Uterus (tissue), 4 donors: ENCODE data around the gene NUPR1. TPM values are rescaled to one million over a fixed set of nuclear protein-coding genes. Genes with fewer than 3 reads are reported as not detected.
"Not testable (repeated sequence)": the region's sequence is repeated elsewhere in the genome, so short reads cannot be mapped to it uniquely, and the experiment has no call there.

Experiments used
- DNase-seq, 2 donors: peaks; one replicate each; pipeline ENCODE4 v3.0.0-alpha.2; 2019 to 2020
- H3K27ac ChIP-seq, 2 donors: fragments of 200-600 bp; sonication (generic); 1 replicate in 1 of 2; 2 replicates in 1 of 2; pipeline ENCODE4 v1.5.1; 2016 to 2018
- H3K27me3 ChIP-seq, 2 donors: fragments of 200-600 bp; sonication (generic); one replicate each; pipeline ENCODE4 v1.5.1; 2018 to 2019; ENCODE audit warnings: control low read depth in 1 of 2
- H3K36me3 ChIP-seq, 2 donors: fragments of 200-600 bp; sonication (generic); one replicate each; pipeline ENCODE4 v1.5.1; 2019; ENCODE audit warnings: control low read depth in 1 of 2
- H3K4me1 ChIP-seq, 2 donors: fragments of 200-600 bp; sonication (generic); one replicate each; pipeline ENCODE4 v1.5.1; 2018 to 2019; ENCODE audit warnings: control low read depth in 1 of 2
- H3K4me3 ChIP-seq, 2 donors: fragments of 200-600 bp; sonication (generic); 1 replicate in 1 of 2; 2 replicates in 1 of 2; pipeline ENCODE4 v1.5.1; 2018 to 2019; ENCODE audit warnings: mild to moderate bottlenecking in 1 of 2
- H3K9me3 ChIP-seq, 2 donors: fragments of 200-600 bp; sonication (generic); one replicate each; pipeline ENCODE4 v1.5.1; 2019; ENCODE audit warnings: control low read depth in 1 of 2
- POLR2A ChIP-seq, 2 donors: fragments of 450-650 bp; IDR thresholded peaks; one replicate each; pipeline ENCODE4 v1.6.1; 2016; ENCODE audit warnings: antibody characterized with exemption in 2 of 2, mild to moderate bottlenecking in 1 of 2, moderate library complexity in 1 of 2
- intact Hi-C: fragments of 100-400 bp; cut with DNase I; formaldehyde crosslinking; loops from one replicate; pipeline ENCODE4 v1.15.1; 2023; ENCODE audit warnings: low total_unique reads
- total RNA-seq, 4 donors: library from RNA; depleted of rRNA in 3 of 4; stranded (reverse); fragments of >200 nt in 3 of 4; gene quantifications; one replicate each; pipeline versions ENCODE4 v1.1.0 to v1.2.4, GENCODE V29; 2014 to 2023
- TF ChIP-seq, protein P1 (sequence below), 4 experiments: fragments of 200-600 bp in 2 of 4; fragments of 450-650 bp in 2 of 4; sonication (generic) in 2 of 4; IDR thresholded peaks; one replicate each; pipeline ENCODE4 v1.5.1; 2016 to 2019; ENCODE audit warnings: antibody characterized with exemption in 4 of 4, mild to moderate bottlenecking in 2 of 4, moderate library complexity in 1 of 4
- donor health status: DM: yes; HTN: yes; CAD: no.

Gene NUPR1
- total RNA-seq, 4 donors from 2014 or later: 7.3 to 81.1 (median 18.4) TPM

DNA sequence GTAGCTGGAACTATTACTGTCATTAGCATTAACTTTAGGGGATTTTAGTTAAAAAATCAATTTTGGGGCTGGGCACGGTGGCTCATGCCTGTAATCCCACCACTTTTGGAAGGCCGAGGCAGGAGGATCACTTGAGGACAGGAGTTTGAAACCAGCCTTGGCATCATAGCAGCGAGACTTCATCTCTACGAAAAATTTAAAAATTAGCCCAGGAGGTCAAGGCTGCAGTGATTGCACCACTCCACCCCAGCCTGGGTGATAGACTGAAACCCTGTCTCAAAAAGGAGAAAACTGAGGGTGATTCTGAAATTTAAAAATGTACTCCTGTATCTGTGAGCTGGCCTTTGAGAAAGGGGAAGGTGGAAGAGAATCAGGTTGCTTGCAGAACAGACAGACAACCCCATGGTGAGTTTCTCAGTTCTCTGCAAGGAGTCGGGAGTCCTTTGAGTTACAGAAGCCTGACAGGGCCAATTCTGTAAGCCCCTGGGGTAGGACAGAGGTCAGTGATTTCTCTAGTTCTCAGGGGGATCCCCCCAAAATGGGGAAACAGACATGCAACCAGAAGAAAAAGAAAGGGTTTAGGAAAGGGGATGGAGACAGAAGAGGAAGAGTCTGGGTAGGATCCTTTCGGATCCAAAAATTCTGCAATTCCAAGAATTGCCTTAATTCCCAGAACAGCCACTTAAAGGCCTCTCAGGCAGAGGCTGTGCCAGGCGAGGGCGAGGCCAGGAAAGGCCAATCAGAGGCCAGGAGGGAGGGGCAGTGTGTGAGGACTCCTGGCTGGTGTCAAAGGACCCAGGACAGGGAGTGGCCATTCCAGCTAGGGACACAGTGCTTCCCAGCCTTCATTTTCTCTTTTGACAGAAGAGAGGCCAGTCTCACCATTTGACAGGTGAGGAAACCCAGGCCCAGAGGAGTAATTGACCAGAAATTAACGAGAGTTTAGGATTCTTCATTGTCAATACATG, 6.7 kb downstream of the NUPR1 start:
- intact Hi-C loops: no loop called here
- H3K27ac ChIP-seq: peak overlapping the region; percentile 64 to 68
- DNase-seq: peak; percentile 72 to 75
- no peak overlapping the region for H3K4me3 ChIP-seq
- no peaks in the 10 kb centered on the region for H3K4me1 ChIP-seq
- no peaks in the 10 kb centered on the region for H3K9me3 ChIP-seq
- no peaks in the 10 kb centered on the region for H3K27me3 ChIP-seq
- peak in 1 of 2 donors; percentile 33 for TF ChIP-seq POLR2A (IDR thresholded peaks at IDR 0.05)
- TF ChIP-seq, protein P1, sequence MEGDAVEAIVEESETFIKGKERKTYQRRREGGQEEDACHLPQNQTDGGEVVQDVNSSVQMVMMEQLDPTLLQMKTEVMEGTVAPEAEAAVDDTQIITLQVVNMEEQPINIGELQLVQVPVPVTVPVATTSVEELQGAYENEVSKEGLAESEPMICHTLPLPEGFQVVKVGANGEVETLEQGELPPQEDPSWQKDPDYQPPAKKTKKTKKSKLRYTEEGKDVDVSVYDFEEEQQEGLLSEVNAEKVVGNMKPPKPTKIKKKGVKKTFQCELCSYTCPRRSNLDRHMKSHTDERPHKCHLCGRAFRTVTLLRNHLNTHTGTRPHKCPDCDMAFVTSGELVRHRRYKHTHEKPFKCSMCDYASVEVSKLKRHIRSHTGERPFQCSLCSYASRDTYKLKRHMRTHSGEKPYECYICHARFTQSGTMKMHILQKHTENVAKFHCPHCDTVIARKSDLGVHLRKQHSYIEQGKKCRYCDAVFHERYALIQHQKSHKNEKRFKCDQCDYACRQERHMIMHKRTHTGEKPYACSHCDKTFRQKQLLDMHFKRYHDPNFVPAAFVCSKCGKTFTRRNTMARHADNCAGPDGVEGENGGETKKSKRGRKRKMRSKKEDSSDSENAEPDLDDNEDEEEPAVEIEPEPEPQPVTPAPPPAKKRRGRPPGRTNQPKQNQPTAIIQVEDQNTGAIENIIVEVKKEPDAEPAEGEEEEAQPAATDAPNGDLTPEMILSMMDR (IDR thresholded peaks at IDR 0.05): no peak
- H3K36me3 ChIP-seq: no peaks in the 10 kb centered on the region

DNA sequence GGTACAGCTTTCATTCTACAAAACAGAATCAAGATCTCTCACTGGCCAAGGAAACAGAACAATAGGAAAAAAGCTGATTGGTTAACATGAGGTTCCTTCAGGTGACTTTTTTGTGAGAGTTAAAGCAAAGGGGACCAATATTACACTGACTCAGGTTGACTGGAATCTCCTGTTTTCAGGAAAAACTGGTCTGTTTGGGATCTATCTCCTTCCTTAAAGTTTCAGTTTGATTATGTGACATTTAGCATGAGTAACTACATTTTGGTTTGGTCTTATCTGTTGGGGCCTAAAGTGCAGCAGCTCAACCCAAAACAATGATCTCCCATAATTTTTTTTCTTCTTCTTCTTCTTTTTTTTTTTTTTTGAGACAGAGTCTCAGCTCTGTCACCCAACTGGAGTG, 9.7 kb downstream of the NUPR1 start:
- Histone ChIP-seq H3K36me3 (no peaks in the 10 kb centered on the region), H3K9me3 (no peaks in the 10 kb centered on the region), H3K4me3 (no peak overlapping the region), H3K4me1 (no peaks in the 10 kb centered on the region), H3K27me3 (no peaks in the 10 kb centered on the region), H3K27ac (no peak overlapping the region)
- no peak for TF ChIP-seq POLR2A (IDR thresholded peaks at IDR 0.05)
- TF ChIP-seq, protein P1 (IDR thresholded peaks at IDR 0.05): no peak
- intact Hi-C loops: no loop called here
- DNase-seq: no peak

DNA sequence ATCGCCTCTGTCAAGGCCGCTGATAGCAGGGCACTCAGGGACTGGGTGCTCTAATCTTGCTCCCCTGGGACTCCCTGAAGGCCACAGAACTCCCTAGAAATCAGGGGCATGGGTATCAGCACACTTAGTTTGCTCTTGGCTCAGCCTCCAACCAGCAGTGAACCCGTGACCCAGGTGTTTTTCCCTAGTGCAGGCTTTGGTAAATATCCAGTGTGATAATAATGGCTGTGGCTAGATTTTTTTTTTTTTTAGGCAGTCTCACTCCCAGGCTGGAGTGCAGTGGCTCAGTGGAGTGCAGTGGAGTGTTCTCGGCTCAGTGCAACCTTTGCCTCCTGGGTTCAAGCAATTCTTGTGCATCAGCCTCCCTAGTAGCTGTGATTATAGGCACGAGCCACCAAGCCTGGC, 10.3 kb downstream of the NUPR1 start:
- H3K27me3 ChIP-seq: no peaks in the 10 kb centered on the region
- no peak overlapping the region for H3K27ac ChIP-seq
- no peak for TF ChIP-seq POLR2A (IDR thresholded peaks at IDR 0.05)
- TF ChIP-seq, protein P1 (IDR thresholded peaks at IDR 0.05): no peak
- no peaks in the 10 kb centered on the region for H3K9me3 ChIP-seq
- no peak for DNase-seq
- H3K4me1 ChIP-seq: no peaks in the 10 kb centered on the region
- intact Hi-C loops: no loop called here
- H3K36me3 ChIP-seq: no peaks in the 10 kb centered on the region
- no peak overlapping the region for H3K4me3 ChIP-seq

DNA sequence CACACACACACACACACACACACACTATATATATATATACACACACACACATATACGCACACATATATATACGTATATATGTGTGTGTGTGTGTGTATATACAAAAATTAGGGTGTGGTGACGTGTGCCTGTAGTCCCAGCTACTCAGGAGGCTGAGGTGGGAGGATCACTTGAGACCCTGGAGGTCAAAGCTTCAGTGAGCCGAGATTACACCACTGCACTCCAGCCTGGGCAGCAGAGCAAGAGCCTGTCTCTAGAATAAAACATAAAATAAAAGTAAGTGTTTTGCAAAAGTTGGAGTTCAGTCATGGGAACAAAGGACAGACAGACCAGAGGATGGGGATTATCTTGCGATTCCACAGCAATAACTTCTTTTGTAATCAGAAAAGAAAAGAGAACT, 10.8 kb downstream of the NUPR1 start:
- TF ChIP-seq POLR2A (IDR thresholded peaks at IDR 0.05): no peak
- TF ChIP-seq, protein P1 (IDR thresholded peaks at IDR 0.05): no peak
- H3K4me3 ChIP-seq: no peak overlapping the region
- H3K9me3 ChIP-seq: no peaks in the 10 kb centered on the region
- DNase-seq: no peak
- intact Hi-C loops: no loop called here
- H3K27me3 ChIP-seq: no peaks in the 10 kb centered on the region
- no peaks in the 10 kb centered on the region for H3K36me3 ChIP-seq
- H3K27ac ChIP-seq: no peak overlapping the region
- no peaks in the 10 kb centered on the region for H3K4me1 ChIP-seq

DNA sequence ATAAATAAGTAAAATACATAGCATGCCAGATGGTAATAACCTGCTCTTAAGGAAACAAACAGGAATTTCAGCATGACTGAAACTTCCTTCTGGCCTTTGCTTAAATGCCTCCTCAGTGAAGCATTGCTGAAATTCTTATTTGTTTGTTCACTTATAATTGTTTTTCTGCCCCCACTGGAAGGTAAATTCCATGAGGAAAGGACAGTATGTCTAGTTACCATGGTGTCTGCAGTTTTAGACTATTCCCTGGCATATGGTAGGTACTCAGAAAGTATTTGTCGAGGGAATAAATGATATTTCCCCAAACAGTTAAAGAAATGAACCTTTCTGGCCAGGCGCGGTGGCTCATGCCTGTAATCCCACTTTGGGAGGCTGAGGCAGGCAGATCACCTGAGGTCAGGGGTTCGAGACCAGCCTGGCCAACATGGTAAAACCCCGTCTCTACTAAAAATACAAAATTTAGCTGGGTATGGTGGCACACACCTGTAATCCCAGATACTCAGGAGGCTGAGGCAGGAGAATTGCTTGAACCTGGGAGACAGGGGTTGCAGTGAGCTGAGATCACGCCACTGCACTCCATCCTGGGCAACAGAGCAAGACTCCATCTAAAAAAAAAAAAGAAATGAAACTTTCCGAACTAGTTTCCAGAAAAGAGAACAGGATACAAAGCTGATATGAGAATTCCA, 11.5 kb downstream of the NUPR1 start:
- H3K27ac ChIP-seq, H3K9me3 ChIP-seq, H3K36me3 ChIP-seq, DNase-seq, intact Hi-C loops, H3K4me1 ChIP-seq, H3K27me3 ChIP-seq, H3K4me3 ChIP-seq: not testable (repeated sequence)
